ENCODE data around the gene MYH9. TPM values are rescaled to one million over a fixed set of nuclear protein-coding genes. Genes with fewer than 3 reads are reported as not detected.

Gene MYH9
- total RNA-seq, 1 experiment from 2014 or later, result 69.7 TPM

DNA sequence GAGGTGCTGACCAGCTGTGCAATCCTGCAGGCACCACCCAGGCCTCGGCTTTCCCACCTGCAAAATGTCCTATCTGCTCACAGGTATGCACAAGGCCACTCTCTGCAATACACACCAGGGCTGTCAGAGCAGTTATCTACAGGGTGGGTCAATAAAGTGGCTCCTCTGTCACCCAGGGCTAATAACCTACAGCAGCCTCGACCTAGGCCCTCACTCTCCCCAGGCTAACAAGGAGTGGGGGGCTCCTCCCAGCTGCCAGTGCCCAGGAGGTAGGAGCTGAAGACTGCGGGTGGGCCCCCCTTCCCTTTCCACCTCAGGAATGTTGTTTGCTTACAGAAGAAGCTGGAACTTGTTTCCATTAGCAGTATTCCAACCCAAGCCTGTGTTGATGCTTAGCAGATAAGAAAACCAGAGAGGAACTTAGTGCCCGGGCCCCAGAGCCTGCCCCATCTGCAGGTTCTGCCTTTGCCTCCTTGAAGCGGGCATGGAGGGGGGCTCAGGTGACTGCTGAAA is 26.8 kb downstream of the MYH9 start:
- DNase-seq (ENCODE audit: low read depth, low spot score), result no peak
- in situ Hi-C loops (cut with HindIII; ENCODE audit: low pct_unique_long_range_greater_than_20kb, low sequenced_read_pairs), result no loop called here

DNA sequence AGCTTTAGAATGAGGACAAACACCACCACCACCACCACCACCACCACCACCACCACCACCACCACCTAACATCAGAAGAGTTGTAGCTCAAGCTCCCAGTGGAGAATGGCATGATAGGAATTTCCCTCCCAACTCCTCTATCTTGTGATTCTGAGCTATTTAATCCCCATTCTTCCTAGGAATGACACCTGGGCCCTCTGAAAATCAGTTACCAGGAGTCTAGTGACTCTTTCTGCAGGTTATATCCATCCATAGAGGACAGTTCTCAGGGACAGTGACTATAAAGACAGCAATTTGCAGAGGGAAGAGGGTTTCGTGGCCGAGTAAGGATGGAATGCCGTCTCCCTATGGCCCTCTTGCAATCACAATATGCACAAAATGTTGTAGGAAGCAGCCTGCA is 27.8 kb downstream of the MYH9 start:
- no peak for DNase-seq (ENCODE audit: low read depth, low spot score)
- in situ Hi-C loops (cut with HindIII; ENCODE audit: low pct_unique_long_range_greater_than_20kb, low sequenced_read_pairs), result no loop called here

DNA sequence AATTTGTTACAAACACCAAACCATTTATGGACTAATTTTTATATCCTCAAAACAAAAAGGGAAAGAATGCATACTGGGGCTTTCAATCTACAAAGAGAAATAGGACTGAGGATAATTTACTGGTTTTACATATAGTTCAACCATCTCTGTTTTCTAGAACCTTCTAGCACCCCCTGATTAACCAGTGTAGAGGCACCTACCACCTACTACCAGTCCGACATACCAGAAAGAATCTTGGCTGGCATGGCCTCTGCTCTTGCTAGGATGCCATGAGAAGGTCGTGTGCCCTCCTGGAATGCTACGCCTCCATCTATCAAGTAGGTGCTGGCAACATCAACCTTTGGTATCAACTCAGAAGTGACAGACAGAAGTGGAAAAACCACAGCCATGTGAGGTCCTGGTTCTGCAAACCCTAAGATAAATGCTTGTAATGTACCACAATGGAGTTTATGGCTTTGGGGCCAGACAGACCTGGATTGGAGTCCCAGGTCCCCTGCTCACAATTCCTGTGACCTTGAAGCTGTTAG is 28.2 kb downstream of the MYH9 start:
- no peak for DNase-seq (ENCODE audit: low read depth, low spot score)
- in situ Hi-C loops (cut with HindIII; ENCODE audit: low pct_unique_long_range_greater_than_20kb, low sequenced_read_pairs), result no loop called here

DNA sequence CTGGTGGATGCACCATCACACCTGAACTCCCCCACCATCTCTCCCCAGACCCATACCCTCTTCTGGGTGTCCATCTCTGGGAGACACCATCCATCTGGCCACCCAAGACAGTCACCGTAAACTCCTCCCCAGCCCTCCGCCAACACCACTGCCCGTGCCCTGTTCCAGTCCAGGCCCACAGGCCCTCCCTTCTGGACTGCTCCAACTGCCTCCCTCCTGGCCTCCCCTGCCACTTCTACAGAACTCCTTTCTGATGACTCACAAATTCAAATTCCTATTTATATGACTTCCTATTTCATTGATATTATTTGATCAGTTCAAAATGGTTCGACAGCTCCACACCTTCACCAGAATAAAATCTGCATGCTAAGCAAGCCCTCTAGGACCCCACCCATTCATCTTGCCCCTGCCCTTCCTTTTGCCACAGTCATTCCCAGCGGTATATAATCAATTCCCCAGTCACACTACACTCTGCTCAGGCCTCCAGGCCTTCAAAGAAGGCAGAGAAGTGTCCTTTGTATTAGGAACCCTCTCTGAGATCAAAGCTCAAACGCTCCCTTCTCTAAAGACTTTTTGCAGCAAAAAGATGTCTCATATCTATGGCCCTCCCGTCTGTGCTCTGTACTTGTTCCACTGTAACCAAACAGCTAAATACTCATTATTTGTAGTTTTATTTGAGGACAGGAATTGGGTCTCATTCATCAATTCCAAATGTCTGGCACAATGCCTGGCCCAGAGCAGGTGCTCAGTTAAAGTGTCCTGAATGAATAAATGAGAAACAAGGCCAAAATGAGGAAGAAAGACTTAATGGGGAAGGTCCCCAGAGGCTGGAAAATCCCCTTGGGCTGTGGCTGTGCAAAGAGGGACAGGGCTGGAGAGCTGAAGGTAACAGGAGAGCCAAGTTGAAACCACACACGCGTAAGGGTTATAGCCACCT is 29.0 kb downstream of the MYH9 start:
- in situ Hi-C loops (cut with HindIII; ENCODE audit: low pct_unique_long_range_greater_than_20kb, low sequenced_read_pairs), result no loop called here
- no peak for DNase-seq (ENCODE audit: low read depth, low spot score)

- DNase-seq (ENCODE audit: low read depth, low spot score), result no peak
- in situ Hi-C loops (cut with HindIII; ENCODE audit: low pct_unique_long_range_greater_than_20kb, low sequenced_read_pairs), result no loop called here
Observed at GRCh38 chr22:36356708-36357624, 30.8 kb downstream of the MYH9 start.

GRCh38 chr22:36355894-36356293 is 31.9 kb downstream of the MYH9 start:
- in situ Hi-C loops (cut with HindIII; ENCODE audit: low pct_unique_long_range_greater_than_20kb, low sequenced_read_pairs), result no loop called here

DNA sequence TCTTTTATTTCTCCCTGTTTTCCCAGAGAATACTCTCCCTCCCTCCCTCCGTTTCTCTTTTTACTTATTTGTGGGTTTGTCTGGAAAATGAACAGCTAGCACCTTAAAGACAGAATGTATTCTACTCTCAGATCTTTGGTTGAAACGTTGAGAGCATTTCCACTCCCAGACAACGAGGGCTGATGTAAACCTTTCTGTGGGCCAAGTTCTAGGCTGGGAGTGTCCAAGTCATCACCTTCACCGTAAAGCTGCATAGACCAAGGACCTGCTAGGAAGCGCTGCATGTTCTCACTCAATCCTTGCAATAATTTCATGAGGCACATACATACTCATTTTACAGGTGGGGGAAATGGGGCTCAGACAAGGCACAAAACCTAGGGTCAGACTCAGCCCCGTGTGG is 32.4 kb downstream of the MYH9 start:
- in situ Hi-C loops (cut with HindIII; ENCODE audit: low pct_unique_long_range_greater_than_20kb, low sequenced_read_pairs), result no loop called here
- no peak for DNase-seq (ENCODE audit: low read depth, low spot score)

More at GRCh38 chr22:36355894-36356293, 31.9 kb downstream of the MYH9 start:
- DNase-seq (ENCODE audit: low read depth, low spot score), result no peak

DNA sequence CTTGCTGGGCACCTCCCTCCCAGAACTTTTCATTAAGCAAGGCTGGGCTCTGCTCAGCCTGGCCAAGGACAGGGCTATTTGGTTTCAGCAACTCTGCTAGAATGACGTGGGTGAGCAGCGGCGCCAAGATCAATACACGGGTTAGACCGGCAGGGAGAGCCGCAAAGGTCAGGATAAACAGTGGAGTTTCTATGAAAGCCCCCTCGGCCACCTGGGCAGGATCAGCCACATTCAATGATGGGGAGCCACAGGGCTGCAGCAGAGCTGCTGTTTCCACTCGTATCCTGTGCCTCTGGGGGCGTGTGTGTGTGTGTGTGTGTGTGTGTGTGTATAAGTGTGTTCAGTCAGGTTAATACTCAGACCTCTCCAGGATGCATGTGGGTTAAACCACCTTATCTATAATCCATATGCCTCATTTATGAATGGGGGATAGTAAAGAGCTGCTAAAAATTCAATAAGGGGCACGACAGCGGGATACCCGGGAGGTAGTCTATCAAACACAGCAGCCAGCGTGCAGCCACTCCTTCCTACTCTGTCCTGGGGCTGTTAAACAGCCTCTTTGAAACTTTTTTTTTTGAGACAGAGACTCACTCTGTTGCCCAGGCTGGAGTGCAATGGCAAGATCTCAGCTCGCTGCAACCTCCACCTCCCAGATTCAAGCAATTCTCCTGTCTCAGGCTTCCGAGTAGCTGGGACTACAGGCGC is 34.8 kb downstream of the MYH9 start:
- in situ Hi-C loops (cut with HindIII; ENCODE audit: low pct_unique_long_range_greater_than_20kb, low sequenced_read_pairs), result no loop called here
- peak; percentile 73 for DNase-seq (ENCODE audit: low read depth, low spot score)

- in situ Hi-C loops (cut with HindIII; ENCODE audit: low pct_unique_long_range_greater_than_20kb, low sequenced_read_pairs), result no loop called here
- DNase-seq (ENCODE audit: low read depth, low spot score), result no peak
Observed at GRCh38 chr22:36351921-36352802, 35.6 kb downstream of the MYH9 start.

- in situ Hi-C loops (cut with HindIII; ENCODE audit: low pct_unique_long_range_greater_than_20kb, low sequenced_read_pairs), result no loop called here
- DNase-seq (ENCODE audit: low read depth, low spot score), result no peak
Observed at GRCh38 chr22:36350751-36351594, 36.8 kb downstream of the MYH9 start.

DNA sequence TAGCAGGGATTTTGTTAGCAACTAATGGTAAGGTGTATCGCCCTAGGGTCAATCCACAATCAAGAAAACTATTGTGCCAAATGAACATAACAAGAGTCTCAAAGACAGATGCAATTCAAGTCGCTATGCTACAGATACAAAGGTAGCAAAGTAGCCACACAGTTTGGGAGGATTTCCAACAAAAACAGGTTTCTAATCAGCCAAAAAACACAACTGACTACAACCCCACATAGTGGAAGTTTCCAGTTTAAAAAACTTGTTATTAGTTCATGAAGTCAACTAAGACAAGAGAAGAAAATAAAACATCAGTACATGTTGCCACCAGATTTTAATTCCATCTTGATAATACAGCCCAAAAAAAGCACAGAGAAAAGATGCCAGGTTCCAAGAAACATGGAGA is 38.0 kb downstream of the MYH9 start:
- in situ Hi-C loops (cut with HindIII; ENCODE audit: low pct_unique_long_range_greater_than_20kb, low sequenced_read_pairs), result no loop called here
- no peak for DNase-seq (ENCODE audit: low read depth, low spot score)

DNA sequence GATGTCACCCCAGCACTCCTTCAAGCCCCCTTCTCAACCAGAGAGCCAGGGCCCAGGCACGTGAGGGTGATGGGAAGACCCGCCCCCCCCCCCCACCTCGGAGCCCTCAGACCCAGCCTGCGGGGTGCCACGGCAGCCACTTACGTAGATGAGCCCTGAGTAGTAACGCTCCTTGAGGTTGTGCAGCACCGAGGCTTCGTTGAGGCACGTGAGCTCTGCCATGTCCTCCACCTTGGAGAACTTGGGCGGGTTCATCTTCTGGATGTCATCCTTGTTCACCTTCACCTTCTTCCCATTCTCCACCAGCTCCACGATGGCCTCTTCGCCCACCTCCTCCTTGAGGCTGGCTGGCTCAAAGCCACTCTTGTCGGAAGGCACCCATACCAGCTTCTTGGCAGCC is 39.0 kb downstream of the MYH9 start:
- no peak for DNase-seq (ENCODE audit: low read depth, low spot score)
- in situ Hi-C loops (cut with HindIII; ENCODE audit: low pct_unique_long_range_greater_than_20kb, low sequenced_read_pairs), result no loop called here

- in situ Hi-C loops (cut with HindIII; ENCODE audit: low pct_unique_long_range_greater_than_20kb, low sequenced_read_pairs), result no loop called here
- DNase-seq (ENCODE audit: low read depth, low spot score), result no peak
Observed at GRCh38 chr22:36347094-36347493, 40.7 kb downstream of the MYH9 start.

DNA sequence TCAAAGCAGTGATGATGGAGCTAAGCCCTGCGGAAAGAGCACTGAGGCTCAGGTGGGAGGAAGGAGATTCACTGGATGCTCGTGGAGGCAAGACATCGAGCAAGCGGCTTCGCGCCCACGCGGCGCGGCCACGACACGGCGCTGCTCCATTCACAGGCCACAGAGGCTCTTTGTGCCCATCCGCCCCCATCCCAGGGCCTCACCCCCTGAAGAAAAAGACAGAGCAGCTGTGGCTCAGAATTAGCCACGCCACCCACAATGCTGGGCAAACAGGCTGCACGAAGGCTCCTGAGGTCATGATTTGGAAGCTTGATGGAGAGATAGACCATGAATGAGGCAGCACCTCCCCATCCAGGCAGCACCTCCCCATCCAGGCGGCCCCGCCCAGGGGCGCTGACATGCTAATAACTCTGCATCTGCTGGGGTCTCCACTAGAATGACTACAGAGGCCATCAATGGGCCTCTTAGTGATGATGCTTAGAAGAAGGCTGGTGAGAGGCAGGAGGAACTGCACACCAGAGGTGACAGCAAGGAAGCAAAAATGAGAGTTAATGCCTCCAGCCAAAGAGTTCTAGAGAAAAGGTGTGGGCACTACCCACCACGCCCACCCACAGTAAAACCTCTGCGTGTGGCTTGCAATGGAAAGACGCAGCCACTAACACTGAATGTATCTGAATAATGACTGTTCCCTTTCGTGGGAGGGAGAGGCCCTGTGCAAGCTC is 43.5 kb downstream of the MYH9 start:
- in situ Hi-C loops (cut with HindIII; ENCODE audit: low pct_unique_long_range_greater_than_20kb, low sequenced_read_pairs), result no loop called here
- DNase-seq (ENCODE audit: low read depth, low spot score), result no peak

- in situ Hi-C loops (cut with HindIII; ENCODE audit: low pct_unique_long_range_greater_than_20kb, low sequenced_read_pairs), result no loop called here
- peak; percentile 42 for DNase-seq (ENCODE audit: low read depth, low spot score)
Observed at GRCh38 chr22:36343720-36344105, 44.1 kb downstream of the MYH9 start.
